CD8-positive, alpha-beta memory T cell (primary cell): ENCODE results near the gene KHSRP. TPM values are rescaled to one million over a fixed set of nuclear protein-coding genes. Genes with fewer than 3 reads are reported as not detected.

ENCODE experiments used
- CTCF ChIA-PET: fragments of 350-600 bp; sonication (Branson Sonifier 250); formaldehyde crosslinking; loops from one replicate; lab custom pipeline; 2021; ENCODE audit warnings: antibody characterized with exemption; lab: Charles Lee
- POLR2A ChIA-PET: fragments of 350-600 bp; sonication (Branson Sonifier 250); formaldehyde crosslinking; loops from one replicate; lab custom pipeline; 2021; ENCODE audit warnings: antibody characterized with exemption; lab: Charles Lee
- DNase-seq, 5 donors: peaks; one replicate each; pipeline versions ENCODE4 v3.0.0 to v3.0.0-alpha.2; 2020 to 2022; ENCODE audit warnings: mixed read lengths in 1 of 5
- H3K27ac ChIP-seq: one replicate; pipeline ENCODE4 v1.7.0; 2013; ENCODE audit warnings: low read depth, mild to moderate bottlenecking, low read length, moderate library complexity
- H3K27me3 ChIP-seq: 2 replicates; pipeline ENCODE4 v1.7.0; 2013; ENCODE audit warnings: low read length, mild to moderate bottlenecking; ENCODE audit not compliant: insufficient read depth, poor library complexity, severe bottlenecking
- H3K36me3 ChIP-seq: 2 replicates; pipeline ENCODE4 v1.7.0; 2013; ENCODE audit warnings: mild to moderate bottlenecking, low read length, moderate library complexity; ENCODE audit not compliant: insufficient read depth
- H3K4me1 ChIP-seq: 2 replicates; pipeline ENCODE4 v1.7.0; 2013; ENCODE audit warnings: mild to moderate bottlenecking, low read length, moderate library complexity; ENCODE audit not compliant: insufficient read depth
- H3K4me3 ChIP-seq: 2 replicates; pipeline ENCODE4 v1.7.0; 2013; ENCODE audit warnings: mild to moderate bottlenecking, low read length
- H3K9me3 ChIP-seq: 2 replicates; pipeline ENCODE4 v1.7.0; 2013; ENCODE audit warnings: mild to moderate bottlenecking, low read length
- H3K27ac Mint-ChIP-seq, 8 donors: one replicate each; pipeline ENCODE4 v1.8.0; 2020 to 2021; ENCODE audit warnings: mixed read lengths in 8 of 8, mild to moderate bottlenecking in 6 of 8, inconsistent platforms in 3 of 8, moderate library complexity in 3 of 8
- H3K27me3 Mint-ChIP-seq, 2 donors: one replicate each; pipeline ENCODE4 v1.8.0; 2020 to 2021; ENCODE audit warnings: mixed read lengths in 2 of 2, mild to moderate bottlenecking in 1 of 2, moderate library complexity in 1 of 2
- H3K36me3 Mint-ChIP-seq, 3 donors: one replicate each; pipeline ENCODE4 v1.8.0; 2020 to 2021; ENCODE audit warnings: mixed read lengths in 3 of 3, inconsistent platforms in 1 of 3, mild to moderate bottlenecking in 1 of 3
- H3K4me1 Mint-ChIP-seq, 3 donors: one replicate each; pipeline ENCODE4 v1.8.0; 2020 to 2021; ENCODE audit warnings: mixed read lengths in 3 of 3, inconsistent platforms in 1 of 3, mild to moderate bottlenecking in 1 of 3
- H3K4me3 Mint-ChIP-seq, 7 donors: one replicate each; pipeline ENCODE4 v1.8.0; 2020 to 2021; ENCODE audit warnings: mixed read lengths in 7 of 7, mild to moderate bottlenecking in 6 of 7, moderate library complexity in 4 of 7, inconsistent platforms in 2 of 7
- H3K9me3 Mint-ChIP-seq, 5 donors: one replicate each; pipeline ENCODE4 v1.8.0; 2020 to 2022; ENCODE audit warnings: mixed read lengths in 5 of 5, mild to moderate bottlenecking in 3 of 5, moderate library complexity in 2 of 5, inconsistent platforms in 1 of 5
- polyA plus RNA-seq: library from polyadenylated mRNA; unstranded; fragments of 300-500 nt; fragmentation: Illumina TruSeq; gene quantifications from one replicate; pipeline ENCODE4 v1.2.3, GENCODE V29; 2021
- total RNA-seq, 2 experiments: library from RNA; stranded (reverse); gene quantifications; one replicate each; pipeline ENCODE4 v1.2.3, GENCODE V29; 2021

KHSRP gene
- total and polyA plus RNA-seq, 3 experiments from 2014 or later, result 22.0 to 459 (median 456) TPM

DNA sequence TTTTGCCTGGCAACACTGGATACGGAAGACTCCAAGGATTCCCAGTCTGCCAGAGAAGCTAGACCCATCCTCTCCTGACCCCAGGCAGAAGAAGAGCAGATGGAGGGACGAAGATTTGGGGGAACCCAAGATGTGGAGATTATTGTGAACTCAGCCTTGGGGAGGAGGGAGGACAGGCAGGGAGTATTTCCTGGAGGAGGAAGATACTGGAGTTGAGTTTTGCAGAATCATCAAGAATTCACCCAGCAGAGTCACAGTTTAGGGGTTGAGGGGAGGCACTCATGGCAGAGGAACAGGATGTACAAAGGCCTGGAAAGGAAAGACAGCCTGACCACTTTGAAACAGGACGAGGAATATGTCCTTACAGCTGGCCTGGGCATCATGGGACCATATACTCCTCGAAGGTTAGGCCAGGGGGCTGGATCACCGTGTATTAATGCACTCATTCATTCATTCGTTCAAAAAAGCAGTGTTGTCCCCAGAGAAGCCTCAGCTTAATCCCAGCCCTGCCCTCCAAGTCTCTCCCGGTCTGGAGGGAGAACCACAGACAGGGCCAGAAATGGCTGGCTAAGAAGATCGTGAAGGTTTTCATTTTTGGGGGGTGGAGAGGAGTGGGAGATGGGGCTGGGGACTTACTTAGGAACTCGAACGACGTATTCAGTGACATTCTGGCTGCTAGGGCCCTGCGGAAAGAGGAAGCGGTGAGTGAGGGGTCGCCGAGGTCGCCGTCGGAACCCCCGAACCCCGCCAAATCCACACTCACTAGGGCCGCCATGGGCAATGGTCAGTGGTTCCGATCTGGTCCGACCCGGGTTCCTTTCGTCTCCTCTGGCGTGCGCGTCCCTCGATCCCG is 32.2 kb downstream of the KHSRP start:
- ChIA-PET CTCF (interaction anchor here (1.5 to 1.8 kb wide), 2 partner anchors 16 to 33 kb away, joined by 4 to 5 read pairs; partner anchors contain the start of gene KHSRP), POLR2A (interaction anchor here (0.6 to 2.5 kb wide), 5 partner anchors 19 to 124 kb away, joined by 3 to 13 read pairs (median 4); partner anchors contain the start of genes ALKBH7, CLPP and KHSRP)
- Histone ChIP-seq H3K4me1 (peaks cover 24% of the 10 kb centered on the region), H3K36me3 (peaks cover 22% of the 10 kb centered on the region), H3K4me3 (peak overlapping the region; percentile 84), H3K9me3 (no peaks in the 10 kb centered on the region), H3K27me3 (no peaks in the 10 kb centered on the region), H3K27ac (peak overlapping the region; percentile 100)
- Mint-ChIP-seq H3K4me1 (peaks cover 25 to 31% (median 26%) of the 10 kb centered on the region in 3 donors), H3K4me3 (peak overlapping the region; percentile 93 to 98 (median 96)), H3K27me3 (peaks cover 0 to 5% of the 10 kb centered on the region in 2 donors), H3K36me3 (peaks cover 4 to 46% (median 5%) of the 10 kb centered on the region in 3 donors), H3K9me3 (no peaks in the 10 kb centered on the region), H3K27ac (peak overlapping the region; percentile 97 to 100 (median 99))
- peak in 1 of 5 donors; percentile 12 for DNase-seq

DNA sequence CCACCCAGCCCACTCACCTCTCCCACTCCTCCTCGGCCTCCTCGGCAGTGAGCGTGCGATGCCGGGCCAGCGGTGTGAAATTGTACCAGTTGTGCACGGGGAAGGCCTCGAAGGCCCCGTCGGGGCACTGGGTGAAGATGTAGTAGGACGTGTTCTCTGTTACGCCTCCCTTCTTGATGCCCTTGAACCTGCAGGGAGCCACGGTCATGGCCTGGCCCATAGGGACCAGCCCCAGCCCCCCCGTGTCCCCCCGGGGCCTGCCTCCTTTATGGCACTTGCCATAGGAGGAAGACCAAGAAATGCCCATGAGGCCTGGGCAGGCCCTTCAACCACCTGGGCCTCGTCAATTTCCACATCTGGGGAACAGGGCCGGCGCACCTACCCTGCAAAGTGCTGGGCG is 37.2 kb downstream of the KHSRP start:
- Mint-ChIP-seq H3K4me1 (peaks cover 13 to 18% (median 14%) of the 10 kb centered on the region in 3 donors), H3K27ac (no peak overlapping the region), H3K36me3 (peaks cover 8 to 74% (median 14%) of the 10 kb centered on the region in 3 donors), H3K27me3 (peaks cover 0 to 2% of the 10 kb centered on the region in 2 donors), H3K4me3 (no peak overlapping the region), H3K9me3 (no peaks in the 10 kb centered on the region)
- H3K27me3 ChIP-seq, result no peaks in the 10 kb centered on the region
- no peaks in the 10 kb centered on the region for H3K9me3 ChIP-seq
- no peak overlapping the region for H3K4me3 ChIP-seq
- H3K36me3 ChIP-seq, result peaks cover 26% of the 10 kb centered on the region
- no peak for DNase-seq
- ChIA-PET CTCF (no interaction called here), POLR2A (interaction anchor here (0.6 kb wide), 1 partner anchor 14 kb away, joined by 3 read pairs; no protein-coding TSS in a partner anchor)
- no peak overlapping the region for H3K27ac ChIP-seq
- peaks cover 14% of the 10 kb centered on the region for H3K4me1 ChIP-seq

DNA sequence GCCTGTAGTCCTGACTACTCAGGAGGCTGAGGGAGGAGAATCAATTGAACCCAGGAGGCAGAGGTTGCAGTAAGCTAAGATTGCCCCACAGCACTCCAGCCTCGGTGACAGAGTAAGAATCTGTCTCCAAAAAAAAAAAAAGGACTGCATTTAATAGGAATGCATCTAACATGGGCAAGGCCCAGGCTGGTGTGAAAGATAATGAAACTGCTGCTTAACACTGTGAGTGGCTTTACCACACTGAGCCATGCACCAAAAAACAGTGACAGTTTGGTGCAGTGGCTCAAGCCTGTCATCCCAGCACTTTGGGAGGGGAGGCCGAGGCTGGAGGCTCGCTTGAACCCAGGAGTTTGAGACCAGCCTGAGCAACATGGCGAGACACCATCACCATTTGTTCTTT is 40.2 kb downstream of the KHSRP start:
- no peaks in the 10 kb centered on the region for H3K27me3 ChIP-seq
- peaks cover 34% of the 10 kb centered on the region for H3K36me3 ChIP-seq
- Mint-ChIP-seq H3K4me3 (no peak overlapping the region), H3K27ac (no peak overlapping the region), H3K27me3 (peaks cover 0 to 1% of the 10 kb centered on the region in 2 donors), H3K36me3 (peaks cover 11 to 84% (median 15%) of the 10 kb centered on the region in 3 donors), H3K9me3 (no peaks in the 10 kb centered on the region), H3K4me1 (peaks cover 0 to 2% (median 2%) of the 10 kb centered on the region in 3 donors)
- H3K4me3 ChIP-seq, result no peak overlapping the region
- ChIA-PET POLR2A (no interaction called here), CTCF (no interaction called here)
- DNase-seq, result no peak
- no peaks in the 10 kb centered on the region for H3K9me3 ChIP-seq
- no peaks in the 10 kb centered on the region for H3K4me1 ChIP-seq
- H3K27ac ChIP-seq, result no peak overlapping the region

DNA sequence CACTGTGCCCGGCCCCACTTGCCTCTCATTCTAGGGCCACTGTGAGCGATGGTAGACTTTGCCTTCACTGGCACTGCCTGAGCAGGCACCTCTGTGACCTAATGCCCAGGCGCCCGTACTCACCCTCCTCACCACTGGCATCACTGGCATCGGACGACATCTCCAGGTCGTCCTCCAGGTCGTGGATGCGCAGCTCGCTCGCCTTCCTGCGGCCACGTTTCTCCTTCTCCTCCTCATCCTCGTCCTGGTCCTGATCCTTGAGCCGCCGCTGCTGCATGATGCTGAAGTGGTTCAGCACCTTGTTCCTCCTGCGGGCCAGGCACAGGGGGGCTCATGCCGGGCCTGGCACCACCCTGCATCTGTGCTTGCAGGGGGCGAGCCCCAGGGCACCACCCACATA is 41.4 kb downstream of the KHSRP start:
- ChIA-PET CTCF (no interaction called here), POLR2A (no interaction called here)
- no peak for DNase-seq
- H3K27me3 Mint-ChIP-seq, result peaks cover 0 to 1% of the 10 kb centered on the region in 2 donors
- peaks cover 0 to under 1% (median under 1%) of the 10 kb centered on the region in 3 donors for H3K4me1 Mint-ChIP-seq
- H3K27ac ChIP-seq, result no peak overlapping the region
- H3K27ac Mint-ChIP-seq, result peak overlapping the region in 1 of 8 donors; percentile 42
- no peaks in the 10 kb centered on the region for H3K9me3 ChIP-seq
- peaks cover 28% of the 10 kb centered on the region for H3K36me3 ChIP-seq
- no peak overlapping the region for H3K4me3 ChIP-seq
- peaks cover 11 to 86% (median 12%) of the 10 kb centered on the region in 3 donors for H3K36me3 Mint-ChIP-seq
- H3K4me3 Mint-ChIP-seq, result no peak overlapping the region
- no peaks in the 10 kb centered on the region for H3K27me3 ChIP-seq
- H3K9me3 Mint-ChIP-seq, result no peaks in the 10 kb centered on the region
- no peaks in the 10 kb centered on the region for H3K4me1 ChIP-seq

DNA sequence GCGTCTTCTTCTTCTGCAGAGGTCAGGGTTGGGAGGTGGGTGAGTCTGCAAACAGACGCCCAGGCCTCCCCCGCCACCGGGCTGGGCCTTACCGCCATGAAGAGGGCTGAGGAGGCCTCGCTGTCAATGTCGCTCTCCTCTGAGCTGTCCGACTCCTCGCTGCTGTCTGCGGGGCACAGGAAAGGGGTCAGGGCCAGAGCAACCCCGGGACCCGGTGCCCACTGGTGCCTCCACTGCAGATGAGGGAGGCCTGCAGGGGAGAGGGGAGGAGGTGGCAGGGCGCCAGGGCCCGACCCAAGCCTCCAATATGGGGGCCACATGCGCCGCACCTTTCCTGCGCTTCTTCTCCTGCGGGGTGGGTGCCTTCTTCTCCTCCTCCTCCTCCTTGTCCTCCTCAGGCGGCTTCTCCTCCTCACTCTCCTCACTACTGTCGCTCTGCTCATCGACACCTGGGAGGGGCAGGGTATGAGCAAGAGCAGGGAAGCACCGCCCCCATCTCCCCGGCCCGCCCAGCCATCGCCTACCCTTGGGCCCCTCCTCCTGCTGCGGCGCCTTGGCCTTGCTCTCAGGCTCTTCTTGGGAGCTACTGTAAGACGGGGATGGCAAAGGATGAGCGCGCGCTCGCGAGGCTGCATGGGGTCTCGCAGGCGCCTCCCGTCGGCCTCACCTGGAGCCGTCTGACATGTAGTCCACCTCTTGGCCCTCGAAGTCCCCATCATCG is 43.4 kb downstream of the KHSRP start:
- Histone ChIP-seq H3K36me3 (peaks cover 18% of the 10 kb centered on the region), H3K27me3 (no peaks in the 10 kb centered on the region), H3K9me3 (no peaks in the 10 kb centered on the region), H3K27ac (no peak overlapping the region), H3K4me1 (no peaks in the 10 kb centered on the region), H3K4me3 (no peak overlapping the region)
- DNase-seq, result no peak
- Mint-ChIP-seq H3K4me1 (no peaks in the 10 kb centered on the region), H3K27me3 (no peaks in the 10 kb centered on the region), H3K36me3 (peaks cover 10 to 70% (median 11%) of the 10 kb centered on the region in 3 donors), H3K27ac (peak overlapping the region in 2 of 8 donors; percentile 41 to 92), H3K4me3 (no peak overlapping the region), H3K9me3 (no peaks in the 10 kb centered on the region)
- POLR2A ChIA-PET, result no interaction called here
- CTCF ChIA-PET, result no interaction called here

DNA sequence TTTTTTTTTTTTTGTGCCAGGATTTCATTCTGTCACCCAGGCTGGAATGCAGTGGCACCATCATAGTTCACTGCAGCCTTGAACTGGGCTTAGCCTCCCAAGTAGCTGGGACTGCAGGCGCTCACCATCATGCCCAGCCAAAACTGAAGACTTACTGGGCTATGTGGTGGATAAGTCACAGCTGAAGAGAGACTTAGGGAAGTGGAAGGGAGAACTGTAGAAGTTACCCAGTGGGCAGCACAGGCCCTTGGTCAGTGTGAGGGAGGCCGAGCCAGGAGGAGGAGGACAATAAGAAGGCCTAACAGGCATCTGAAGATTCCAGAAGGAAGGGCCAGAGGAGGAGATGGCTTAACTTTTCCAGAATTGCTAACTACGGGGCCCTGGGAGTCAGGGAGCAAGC is 44.9 kb downstream of the KHSRP start:
- DNase-seq, result no peak
- H3K27ac ChIP-seq, result no peak overlapping the region
- peak overlapping the region in 3 of 8 donors; percentile 25 to 69 (median 39) for H3K27ac Mint-ChIP-seq
- no peaks in the 10 kb centered on the region for H3K27me3 ChIP-seq
- H3K9me3 Mint-ChIP-seq, result no peaks in the 10 kb centered on the region
- H3K4me1 ChIP-seq, result no peaks in the 10 kb centered on the region
- POLR2A ChIA-PET, result interaction anchor here (0.7 kb wide), 1 partner anchor 8 kb away, joined by 4 read pairs; no protein-coding TSS in a partner anchor
- H3K36me3 ChIP-seq, result peaks cover 18% of the 10 kb centered on the region
- no peak overlapping the region for H3K4me3 ChIP-seq
- peak overlapping the region in 1 of 7 donors; percentile 5 for H3K4me3 Mint-ChIP-seq
- peaks cover 6 to 57% (median 8%) of the 10 kb centered on the region in 3 donors for H3K36me3 Mint-ChIP-seq
- H3K4me1 Mint-ChIP-seq, result no peaks in the 10 kb centered on the region
- H3K9me3 ChIP-seq, result no peaks in the 10 kb centered on the region
- no peaks in the 10 kb centered on the region for H3K27me3 Mint-ChIP-seq
- CTCF ChIA-PET, result no interaction called here

DNA sequence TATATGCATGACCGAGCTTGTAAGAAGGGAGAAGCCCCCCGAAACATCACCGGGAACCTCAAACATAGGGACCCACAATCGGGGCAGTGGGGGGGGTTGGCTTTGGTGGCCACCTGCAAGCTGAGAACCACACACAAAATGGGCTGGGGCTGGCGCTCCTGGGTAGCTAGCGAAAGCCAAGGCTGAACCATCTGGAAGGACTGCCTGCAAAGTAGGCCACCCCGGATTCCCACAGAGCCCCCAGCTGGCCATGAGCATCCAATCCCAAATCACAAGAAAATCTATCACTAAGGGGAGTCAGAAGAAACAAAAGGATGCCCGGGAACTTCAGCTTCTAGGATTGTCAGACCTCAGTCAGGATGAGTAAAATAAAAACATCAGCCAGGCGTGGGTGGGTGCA is 46.1 kb downstream of the KHSRP start:
- CTCF ChIA-PET, result interaction anchor here (0.8 to 1.2 kb wide), 2 partner anchors 47 to 179 kb away, joined by 3 read pairs; no protein-coding TSS in a partner anchor
- peaks cover 6 to 48% (median 7%) of the 10 kb centered on the region in 3 donors for H3K36me3 Mint-ChIP-seq
- H3K4me1 Mint-ChIP-seq, result peaks cover 3 to 4% (median 4%) of the 10 kb centered on the region in 3 donors
- Histone ChIP-seq H3K27me3 (no peaks in the 10 kb centered on the region), H3K36me3 (peaks cover 18% of the 10 kb centered on the region), H3K27ac (no peak overlapping the region), H3K4me1 (peaks cover 7% of the 10 kb centered on the region), H3K9me3 (no peaks in the 10 kb centered on the region), H3K4me3 (no peak overlapping the region)
- DNase-seq, result no peak
- H3K27me3 Mint-ChIP-seq, result no peaks in the 10 kb centered on the region
- POLR2A ChIA-PET, result no interaction called here
- H3K4me3 Mint-ChIP-seq, result no peak overlapping the region
- no peak overlapping the region for H3K27ac Mint-ChIP-seq
- no peaks in the 10 kb centered on the region for H3K9me3 Mint-ChIP-seq
